ENCODE results near the gene PGM2L1. TPM values are rescaled to one million over a fixed set of nuclear protein-coding genes. Genes with fewer than 3 reads are reported as not detected.

Gene PGM2L1
- total and polyA plus RNA-seq, 2 donors (not counting 1 experiment from before 2014, with no cell fraction given) = 1.6 to 8.4 TPM

GRCh38 chr11:74373382-74373781 lies 24.9 kb downstream of the PGM2L1 start:
- Histone ChIP-seq H3K27ac (ENCODE audit: low read length in 2 of 2) (no peak overlapping the region), H3K4me1 (ENCODE audit: control insufficient read depth in 2 of 2, insufficient read depth in 2 of 2, low read length in 2 of 2) (no peaks in the 10 kb centered on the region), H3K4me3 (ENCODE audit: control extremely low read depth in 1 of 5, extremely low read depth in 1 of 5, insufficient read depth in 1 of 5, low read depth in 2 of 5, low read length in 4 of 5) (no peak overlapping the region), H3K27me3 (replicated peaks in 1 of 4; ENCODE audit: control extremely low read depth in 1 of 4, control insufficient read depth in 3 of 4, insufficient read depth in 4 of 4, low read length in 3 of 4) (no peaks in the 10 kb centered on the region), H4K20me1 (ENCODE audit: control insufficient read depth, insufficient read depth, low read length, poor library complexity, severe bottlenecking) (no peaks in the 10 kb centered on the region), H3K79me2 (ENCODE audit: control insufficient read depth, insufficient read depth, low read length) (no peaks in the 10 kb centered on the region), H3K9ac (ENCODE audit: low read length) (no peak overlapping the region), H2AFZ (ENCODE audit: insufficient read depth, low read depth, low read length, poor library complexity, severe bottlenecking) (no peak overlapping the region), H3K4me2 (replicated peaks; ENCODE audit: low read depth, low read length, poor library complexity, severe bottlenecking) (no peak overlapping the region), H3K9me3 (ENCODE audit: control extremely low read depth in 1 of 3, control insufficient read depth in 2 of 3, insufficient read depth in 1 of 3, low read length in 2 of 3) (no peaks in the 10 kb centered on the region), H3K36me3 (replicated peaks in 1 of 2; ENCODE audit: control extremely low read depth in 1 of 2, control insufficient read depth in 1 of 2, extremely low read depth in 1 of 2, insufficient read depth in 2 of 2, low read length in 1 of 2) (peaks cover 7 to 8% of the 10 kb centered on the region in 2 experiments)
- TF ChIP-seq, protein P1, sequence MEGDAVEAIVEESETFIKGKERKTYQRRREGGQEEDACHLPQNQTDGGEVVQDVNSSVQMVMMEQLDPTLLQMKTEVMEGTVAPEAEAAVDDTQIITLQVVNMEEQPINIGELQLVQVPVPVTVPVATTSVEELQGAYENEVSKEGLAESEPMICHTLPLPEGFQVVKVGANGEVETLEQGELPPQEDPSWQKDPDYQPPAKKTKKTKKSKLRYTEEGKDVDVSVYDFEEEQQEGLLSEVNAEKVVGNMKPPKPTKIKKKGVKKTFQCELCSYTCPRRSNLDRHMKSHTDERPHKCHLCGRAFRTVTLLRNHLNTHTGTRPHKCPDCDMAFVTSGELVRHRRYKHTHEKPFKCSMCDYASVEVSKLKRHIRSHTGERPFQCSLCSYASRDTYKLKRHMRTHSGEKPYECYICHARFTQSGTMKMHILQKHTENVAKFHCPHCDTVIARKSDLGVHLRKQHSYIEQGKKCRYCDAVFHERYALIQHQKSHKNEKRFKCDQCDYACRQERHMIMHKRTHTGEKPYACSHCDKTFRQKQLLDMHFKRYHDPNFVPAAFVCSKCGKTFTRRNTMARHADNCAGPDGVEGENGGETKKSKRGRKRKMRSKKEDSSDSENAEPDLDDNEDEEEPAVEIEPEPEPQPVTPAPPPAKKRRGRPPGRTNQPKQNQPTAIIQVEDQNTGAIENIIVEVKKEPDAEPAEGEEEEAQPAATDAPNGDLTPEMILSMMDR (IDR thresholded peaks at IDR 0.05) = no peak
- TF ChIP-seq EZH2 (IDR thresholded peaks at IDR 0.05; ENCODE audit: borderline replicate concordance, insufficient read depth, low read depth, low read length, poor library complexity, severe bottlenecking) = no peak
- Mint-ChIP-seq H3K4me3 (no peak overlapping the region), H3K9me3 (ENCODE audit: insufficient read depth) (no peaks in the 10 kb centered on the region), H3K27me3 (no peaks in the 10 kb centered on the region), H3K27ac (no peak overlapping the region), H3K4me1 (no peaks in the 10 kb centered on the region)
- POLR2A ChIA-PET = no interaction called here
- CTCF ChIA-PET = no interaction called here
- DNase-seq (no peak), ATAC-seq (ENCODE audit: low read depth) (no peak)
- intact Hi-C loops (cut with micrococcal nuclease) = no loop called here

DNA sequence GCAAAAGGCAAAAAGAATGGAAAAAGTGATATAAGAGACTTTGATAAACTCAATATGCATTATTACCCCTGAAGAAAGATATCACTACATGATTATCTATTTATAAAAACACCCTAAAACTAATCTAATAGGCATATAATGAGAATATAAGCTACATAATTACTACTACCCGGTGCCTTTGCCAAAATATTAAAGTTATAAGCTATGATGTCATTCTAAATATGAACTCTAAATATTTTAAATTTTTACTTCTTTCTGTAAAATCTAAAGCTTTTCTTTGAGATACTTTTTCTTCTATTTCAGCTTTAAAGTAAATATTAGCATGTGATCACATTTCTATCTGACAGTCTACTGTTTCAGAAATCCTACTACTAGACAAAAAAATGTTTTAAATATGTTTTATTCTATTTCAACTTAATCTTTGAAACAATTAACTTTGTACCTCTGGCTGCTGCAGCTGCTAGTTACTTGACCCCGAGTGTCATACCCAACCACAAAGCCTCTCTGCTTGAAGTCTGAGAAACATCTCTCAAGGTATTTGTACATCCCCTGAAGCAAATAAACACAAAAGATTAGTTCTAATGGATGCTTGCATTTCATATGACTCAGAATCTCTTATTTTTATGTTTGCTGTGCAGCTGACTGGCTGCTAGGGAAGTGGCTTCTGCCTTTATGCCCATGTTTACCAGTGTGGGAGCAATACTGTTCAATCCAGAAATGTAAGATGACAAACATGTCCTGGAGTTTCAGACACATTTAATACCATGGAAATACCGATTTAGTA lies 26.8 kb downstream of the PGM2L1 start:
- Mint-ChIP-seq H3K4me1 (no peaks in the 10 kb centered on the region), H3K27ac (no peak overlapping the region), H3K4me3 (no peak overlapping the region), H3K9me3 (ENCODE audit: insufficient read depth) (no peaks in the 10 kb centered on the region), H3K27me3 (no peaks in the 10 kb centered on the region)
- H3K4me2 ChIP-seq (replicated peaks; ENCODE audit: low read depth, low read length, poor library complexity, severe bottlenecking) = no peak overlapping the region
- POLR2A ChIA-PET = no interaction called here
- peaks cover 13 to 19% of the 10 kb centered on the region in 2 experiments for H3K36me3 ChIP-seq (replicated peaks in 1 of 2; ENCODE audit: control extremely low read depth in 1 of 2, control insufficient read depth in 1 of 2, extremely low read depth in 1 of 2, insufficient read depth in 2 of 2, low read length in 1 of 2)
- no peak overlapping the region for H2AFZ ChIP-seq (ENCODE audit: insufficient read depth, low read depth, low read length, poor library complexity, severe bottlenecking)
- H3K4me1 ChIP-seq (ENCODE audit: control insufficient read depth in 2 of 2, insufficient read depth in 2 of 2, low read length in 2 of 2) = no peaks in the 10 kb centered on the region
- DNase-seq (no peak), ATAC-seq (ENCODE audit: low read depth) (no peak)
- H3K79me2 ChIP-seq (ENCODE audit: control insufficient read depth, insufficient read depth, low read length) = no peaks in the 10 kb centered on the region
- H3K27me3 ChIP-seq (replicated peaks in 1 of 4; ENCODE audit: control extremely low read depth in 1 of 4, control insufficient read depth in 3 of 4, insufficient read depth in 4 of 4, low read length in 3 of 4) = no peaks in the 10 kb centered on the region
- 100% methylated on average over 1 of the region's 3 CpGs for WGBS (ENCODE audit: insufficient coverage)
- CTCF ChIA-PET = interaction anchor here (1.7 kb wide), 1 partner anchor 78 kb away, joined by 6 read pairs; no protein-coding TSS in a partner anchor
- intact Hi-C loops (cut with micrococcal nuclease) = no loop called here
- no peak overlapping the region for H3K4me3 ChIP-seq (ENCODE audit: control extremely low read depth in 1 of 5, extremely low read depth in 1 of 5, insufficient read depth in 1 of 5, low read depth in 2 of 5, low read length in 4 of 5)
- no peaks in the 10 kb centered on the region for H3K9me3 ChIP-seq (ENCODE audit: control extremely low read depth in 1 of 3, control insufficient read depth in 2 of 3, insufficient read depth in 1 of 3, low read length in 2 of 3)
- H3K27ac ChIP-seq (ENCODE audit: low read length in 2 of 2) = no peak overlapping the region
- H3K9ac ChIP-seq (ENCODE audit: low read length) = no peak overlapping the region
- no peaks in the 10 kb centered on the region for H4K20me1 ChIP-seq (ENCODE audit: control insufficient read depth, insufficient read depth, low read length, poor library complexity, severe bottlenecking)
- TF ChIP-seq, protein P1 (IDR thresholded peaks at IDR 0.05) = no peak

Measured in B cell (primary cell).